Measurements from ENCODE around the gene KMT5B. TPM values are rescaled to one million over a fixed set of nuclear protein-coding genes. Genes with fewer than 3 reads are reported as not detected.
A peak's percentile ranks its signal among the peaks of the same experiment; 100 is the strongest.

The KMT5B gene
- polyA plus RNA-seq, 4 donors = 66.5 to 81.5 (median 77.6) TPM

GRCh38 chr11:68122936-68123539, 90.1 kb downstream of the KMT5B start:
- no peak for DNase-seq (ENCODE audit: low read depth in 4 of 4, low spot score in 2 of 4)

- peak; percentile 55 to 90 (median 86) for DNase-seq (ENCODE audit: low read depth in 4 of 4, low spot score in 2 of 4)
These were observed 91.8 kb downstream of the KMT5B start, which contains the start of gene CHKA for GRCh38 chr11:68121067-68121899. CHKA (minus strand) TSS chr11:68121388; CDS start chr11:68121177, 211 bp downstream.

GRCh38 chr11:68120273-68121066, 92.6 kb downstream of the KMT5B start:
- DNase-seq (ENCODE audit: low read depth in 4 of 4, low spot score in 2 of 4) = no peak

GRCh38 chr11:68118706-68119448, 94.2 kb downstream of the KMT5B start:
- no peak for DNase-seq (ENCODE audit: low read depth in 4 of 4, low spot score in 2 of 4)

GRCh38 chr11:68117853-68118470, 95.1 kb downstream of the KMT5B start:
- no peak for DNase-seq (ENCODE audit: low read depth in 4 of 4, low spot score in 2 of 4)

GRCh38 chr11:68116974-68117373, 96.1 kb downstream of the KMT5B start:
- DNase-seq (ENCODE audit: low read depth in 4 of 4, low spot score in 2 of 4) = no peak

GRCh38 chr11:68116126-68116525, 97.0 kb downstream of the KMT5B start:
- DNase-seq (ENCODE audit: low read depth in 4 of 4, low spot score in 2 of 4) = no peak

- no peak for DNase-seq (ENCODE audit: low read depth in 4 of 4, low spot score in 2 of 4)
These were observed 97.8 kb downstream of the KMT5B start for GRCh38 chr11:68115285-68115684.

GRCh38 chr11:68113986-68114385, 99.1 kb downstream of the KMT5B start:
- no peak for DNase-seq (ENCODE audit: low read depth in 4 of 4, low spot score in 2 of 4)

GRCh38 chr11:68107689-68108088, 105.4 kb downstream of the KMT5B start:
- DNase-seq (ENCODE audit: low read depth in 4 of 4, low spot score in 2 of 4) = no peak

- no peak for DNase-seq (ENCODE audit: low read depth in 4 of 4, low spot score in 2 of 4)
These were observed 106.7 kb downstream of the KMT5B start for GRCh38 chr11:68106165-68106940.

Other genes with a start within 250 kb of the KMT5B start
- 10 to 100 TPM; 10.3 to 15.5 (median 12.8) TPM for gene UNC93B1, start 209.2 kb downstream of the KMT5B start, polyA plus RNA-seq (ENCODE audit: insufficient read length in 4 of 4)
- 1 to 10 TPM; 1.7 to 3.5 (median 2.5) TPM for gene ALDH3B1, start 203.0 kb downstream of the KMT5B start, polyA plus RNA-seq (ENCODE audit: insufficient read length in 4 of 4)
- gene NDUFS8, start 182.6 kb downstream of the KMT5B start, polyA plus RNA-seq (ENCODE audit: insufficient read length in 4 of 4) = 100 to 1,000 TPM in 2 of 4 donors, 10 to 100 TPM in 2; 69.2 to 137 (median 106) TPM
- gene TCIRG1, start 174.3 kb downstream of the KMT5B start, polyA plus RNA-seq (ENCODE audit: insufficient read length in 4 of 4) = 10 to 100 TPM; 15.3 to 37.6 (median 26.7) TPM
- gene CHKA, start 91.9 kb downstream of the KMT5B start, polyA plus RNA-seq (ENCODE audit: insufficient read length in 4 of 4) = 10 to 100 TPM; 27.7 to 56.6 (median 37.0) TPM
- gene C11orf24, start 58.7 kb upstream of the KMT5B start, polyA plus RNA-seq (ENCODE audit: insufficient read length in 4 of 4) = 10 to 100 TPM; 22.2 to 30.3 (median 27.6) TPM
- 10 to 100 TPM; 34.9 to 67.8 (median 58.9) TPM for gene LRP5, start 99.3 kb upstream of the KMT5B start, polyA plus RNA-seq (ENCODE audit: insufficient read length in 4 of 4)
- 100 to 1,000 TPM in 2 of 4 donors, 10 to 100 TPM in 2; 83.7 to 128 (median 106) TPM for gene PPP6R3, start 247.5 kb upstream of the KMT5B start, polyA plus RNA-seq (ENCODE audit: insufficient read length in 4 of 4)

All from left renal cortex interstitium (tissue), 4 donors.